Memory B cell (primary cell): Measurements from ENCODE around the gene KRT83.
A peak's percentile ranks its signal among the peaks of the same experiment; 100 is the strongest.

Experiments used
- ATAC-seq: fragments of 150-1000 bp; cut with Tn5 transposase; 2 replicates; pipeline ENCODE4 v1.10.0; 2021; ENCODE audit warnings: low read depth, mild to moderate bottlenecking, moderate library complexity
- DNase-seq, 2 donors: peaks; one replicate each; pipeline ENCODE4 v3.0.0; 2022; ENCODE audit warnings: low spot score in 2 of 2
- H3K27ac Mint-ChIP-seq: one replicate; pipeline ENCODE4 v1.8.0; 2022; ENCODE audit warnings: mild to moderate bottlenecking, moderate library complexity, mixed read lengths
- H3K27me3 Mint-ChIP-seq: one replicate; pipeline ENCODE4 v1.8.0; 2022; ENCODE audit warnings: mixed read lengths
- H3K36me3 Mint-ChIP-seq: one replicate; pipeline ENCODE4 v1.8.0; 2022; ENCODE audit warnings: mild to moderate bottlenecking, mixed read lengths
- H3K4me1 Mint-ChIP-seq: one replicate; pipeline ENCODE4 v1.8.0; 2022; ENCODE audit warnings: mixed read lengths
- H3K4me3 Mint-ChIP-seq: one replicate; pipeline ENCODE4 v1.8.0; 2022; ENCODE audit warnings: mild to moderate bottlenecking, moderate library complexity, mixed read lengths
- H3K9me3 Mint-ChIP-seq: one replicate; pipeline ENCODE4 v1.8.0; 2022; ENCODE audit warnings: mixed read lengths

The KRT83 gene

GRCh38 chr12:52333321-52333720 is 12.1 kb upstream of the KRT83 start:
- Mint-ChIP-seq H3K4me1 (no peaks in the 10 kb centered on the region), H3K4me3 (no peak overlapping the region), H3K27me3 (peaks cover 23% of the 10 kb centered on the region), H3K9me3 (peaks cover 3% of the 10 kb centered on the region), H3K36me3 (no peaks in the 10 kb centered on the region), H3K27ac (no peak overlapping the region)
- ATAC-seq = no peak
- no peak for DNase-seq

- Mint-ChIP-seq H3K9me3 (peaks cover 3% of the 10 kb centered on the region), H3K27me3 (peaks cover 22% of the 10 kb centered on the region), H3K36me3 (no peaks in the 10 kb centered on the region), H3K27ac (no peak overlapping the region), H3K4me3 (no peak overlapping the region), H3K4me1 (peaks cover 3% of the 10 kb centered on the region)
- ATAC-seq (no peak), DNase-seq (no peak)
Measured at GRCh38 chr12:52332381-52332780, 11.2 kb upstream of the KRT83 start.

GRCh38 chr12:52331833-52332232 is 10.6 kb upstream of the KRT83 start:
- no peak for ATAC-seq
- H3K27me3 Mint-ChIP-seq = peaks cover 22% of the 10 kb centered on the region

GRCh38 chr12:52331039-52331438 is 9.8 kb upstream of the KRT83 start:
- H3K27ac Mint-ChIP-seq = no peak overlapping the region
- DNase-seq (no peak), ATAC-seq (no peak)
- no peak overlapping the region for H3K4me3 Mint-ChIP-seq
- no peaks in the 10 kb centered on the region for H3K9me3 Mint-ChIP-seq
- H3K4me1 Mint-ChIP-seq = peaks cover 6% of the 10 kb centered on the region
- H3K27me3 Mint-ChIP-seq = peaks cover 20% of the 10 kb centered on the region
- H3K36me3 Mint-ChIP-seq = no peaks in the 10 kb centered on the region

More at GRCh38 chr12:52331833-52332232, 10.6 kb upstream of the KRT83 start:
- H3K4me1 Mint-ChIP-seq = peaks cover 6% of the 10 kb centered on the region
- H3K27ac Mint-ChIP-seq = no peak overlapping the region
- H3K9me3 Mint-ChIP-seq = peaks cover 3% of the 10 kb centered on the region
- no peak for DNase-seq
- H3K4me3 Mint-ChIP-seq = no peak overlapping the region
- H3K36me3 Mint-ChIP-seq = no peaks in the 10 kb centered on the region

- Mint-ChIP-seq H3K27ac (no peak overlapping the region), H3K36me3 (no peaks in the 10 kb centered on the region), H3K4me3 (no peak overlapping the region), H3K4me1 (peaks cover 6% of the 10 kb centered on the region), H3K27me3 (peaks cover 15% of the 10 kb centered on the region), H3K9me3 (no peaks in the 10 kb centered on the region)
- DNase-seq = no peak
- ATAC-seq = no peak
Measured at GRCh38 chr12:52327830-52328500, 6.8 kb upstream of the KRT83 start.

GRCh38 chr12:52327052-52327829 is 6.0 kb upstream of the KRT83 start:
- no peak overlapping the region for H3K4me3 Mint-ChIP-seq
- peaks cover 19% of the 10 kb centered on the region for H3K27me3 Mint-ChIP-seq
- H3K9me3 Mint-ChIP-seq = no peaks in the 10 kb centered on the region
- peak; percentile 43 to 58 for DNase-seq
- no peak overlapping the region for H3K27ac Mint-ChIP-seq
- peak; percentile 94 for ATAC-seq
- no peaks in the 10 kb centered on the region for H3K36me3 Mint-ChIP-seq
- peaks cover 6% of the 10 kb centered on the region for H3K4me1 Mint-ChIP-seq

GRCh38 chr12:52324153-52324444 is 2.9 kb upstream of the KRT83 start:
- Mint-ChIP-seq H3K4me3 (no peak overlapping the region), H3K27me3 (peaks cover 22% of the 10 kb centered on the region), H3K27ac (no peak overlapping the region), H3K36me3 (no peaks in the 10 kb centered on the region), H3K9me3 (no peaks in the 10 kb centered on the region), H3K4me1 (peaks cover 6% of the 10 kb centered on the region)
- DNase-seq (no peak), ATAC-seq (no peak)

GRCh38 chr12:52323416-52324152 is 2.4 kb upstream of the KRT83 start:
- H3K9me3 Mint-ChIP-seq = no peaks in the 10 kb centered on the region
- no peak overlapping the region for H3K4me3 Mint-ChIP-seq
- H3K27me3 Mint-ChIP-seq = peaks cover 22% of the 10 kb centered on the region
- H3K27ac Mint-ChIP-seq = no peak overlapping the region
- H3K36me3 Mint-ChIP-seq = no peaks in the 10 kb centered on the region
- ATAC-seq (no peak), DNase-seq (no peak)
- peaks cover 6% of the 10 kb centered on the region for H3K4me1 Mint-ChIP-seq

- Mint-ChIP-seq H3K36me3 (no peaks in the 10 kb centered on the region), H3K4me1 (peaks cover 6% of the 10 kb centered on the region), H3K27ac (no peak overlapping the region), H3K4me3 (no peak overlapping the region), H3K9me3 (no peaks in the 10 kb centered on the region), H3K27me3 (peaks cover 23% of the 10 kb centered on the region)
- ATAC-seq (no peak), DNase-seq (no peak)
Measured at GRCh38 chr12:52323001-52323400, 1.8 kb upstream of the KRT83 start.

- no peaks in the 10 kb centered on the region for H3K9me3 Mint-ChIP-seq
- H3K27ac Mint-ChIP-seq = no peak overlapping the region
- no peaks in the 10 kb centered on the region for H3K36me3 Mint-ChIP-seq
- ATAC-seq (no peak), DNase-seq (no peak)
- peaks cover 23% of the 10 kb centered on the region for H3K27me3 Mint-ChIP-seq
- H3K4me3 Mint-ChIP-seq = no peak overlapping the region
- no peaks in the 10 kb centered on the region for H3K4me1 Mint-ChIP-seq
Measured at GRCh38 chr12:52322069-52322468, 871 bp upstream of the KRT83 start.

GRCh38 chr12:52321418-52321817 is 220 bp upstream of the KRT83 start:
- no peak for ATAC-seq
- peaks cover 23% of the 10 kb centered on the region for H3K27me3 Mint-ChIP-seq
- no peaks in the 10 kb centered on the region for H3K4me1 Mint-ChIP-seq
- no peak overlapping the region for H3K27ac Mint-ChIP-seq
- H3K36me3 Mint-ChIP-seq = no peaks in the 10 kb centered on the region
- no peak overlapping the region for H3K4me3 Mint-ChIP-seq
- H3K9me3 Mint-ChIP-seq = no peaks in the 10 kb centered on the region
- no peak for DNase-seq

- Mint-ChIP-seq H3K4me1 (no peaks in the 10 kb centered on the region), H3K4me3 (no peak overlapping the region), H3K27ac (no peak overlapping the region), H3K36me3 (no peaks in the 10 kb centered on the region), H3K9me3 (no peaks in the 10 kb centered on the region), H3K27me3 (peaks cover 22% of the 10 kb centered on the region)
- ATAC-seq = no peak
- no peak for DNase-seq
Measured at GRCh38 chr12:52319097-52319496, 2.1 kb downstream of the KRT83 start.

- ATAC-seq (no peak), DNase-seq (no peak)
- Mint-ChIP-seq H3K9me3 (no peaks in the 10 kb centered on the region), H3K4me1 (no peaks in the 10 kb centered on the region), H3K4me3 (no peak overlapping the region), H3K27me3 (peaks cover 29% of the 10 kb centered on the region), H3K36me3 (no peaks in the 10 kb centered on the region), H3K27ac (no peak overlapping the region)
Measured at GRCh38 chr12:52318241-52318990, 2.8 kb downstream of the KRT83 start.
